GM12878 (cell line): ENCODE results near the gene GABRB1. TPM values are rescaled to one million over a fixed set of nuclear protein-coding genes. Genes with fewer than 3 reads are reported as not detected.

Experiments used
- ATAC-seq: fragments of 200-7000 bp; cut with Tn5 transposase; 3 replicates; pipeline ENCODE4 v1.9.1; 2020; ENCODE audit warnings: mild to moderate bottlenecking, moderate library complexity
- BruUV-seq: library from RNA; stranded (reverse); fragments of 400-500 nt; replicated peaks from 2 replicates; lab custom pipeline; 2021; lab: Mats Ljungman, UMichigan
- CTCF ChIA-PET: fragments of 300-600 bp; sonication (Branson Sonifier 250); formaldehyde crosslinking; extraction: SDS; loops from one replicate; lab custom pipeline; 2021; ENCODE audit warnings: inconsistent platforms; lab: Yijun Ruan, JAX
- POLR2A ChIA-PET: fragments of 350-600 bp; formaldehyde crosslinking; extraction: SDS; loops from one replicate; lab custom pipeline; 2021; ENCODE audit warnings: inconsistent platforms; lab: Charles Lee
- RAD21 ChIA-PET: fragments of 300-600 bp; sonication (Branson Sonifier 250); formaldehyde crosslinking; loops from one replicate; lab custom pipeline; 2023; ENCODE audit warnings: antibody characterized with exemption; ENCODE audit not compliant: unreplicated experiment; lab: Charles Lee
- SMC1A ChIA-PET: fragments of 300-600 bp; sonication (Branson Sonifier 250); formaldehyde crosslinking; loops from one replicate; lab custom pipeline; 2023; ENCODE audit not compliant: unreplicated experiment, uncharacterized antibody; lab: Charles Lee
- DNase-seq: peaks from one replicate; pipeline ENCODE4 v3.0.0-alpha.2; 2011; ENCODE audit warnings: low read depth, low spot score
- FAIRE-seq: peaks from 3 replicates; lab custom pipeline; 2011; peaks lifted over from hg19 to GRCh38; lab: Jason Lieb, UNC
- H2AFZ ChIP-seq: 2 replicates; pipeline ENCODE4 v1.6.0; 2011; ENCODE audit warnings: low read depth, low read length, control low read depth; ENCODE audit not compliant: control insufficient read depth
- H3K27ac ChIP-seq: 2 replicates; pipeline ENCODE4 v1.5.1; 2011; ENCODE audit warnings: control low read depth; ENCODE audit not compliant: control insufficient read depth, insufficient read depth
- H3K27me3 ChIP-seq, 2 experiments: replicated peaks in 1 of 2; 2 replicates each; pipeline versions ENCODE4 v1.6.0 to v1.6.1; 2011; ENCODE audit warnings: low read length in 1 of 2; ENCODE audit not compliant: control insufficient read depth in 2 of 2, insufficient read depth in 2 of 2
- H3K36me3 ChIP-seq, 2 experiments: 2 replicates each; pipeline ENCODE4 v1.5.1; 2011; ENCODE audit warnings: low read length in 1 of 2; ENCODE audit not compliant: control insufficient read depth in 2 of 2, insufficient read depth in 2 of 2
- H3K4me1 ChIP-seq: 2 replicates; pipeline ENCODE4 v1.6.1; 2011; ENCODE audit warnings: mild to moderate bottlenecking, low read length, moderate library complexity, mixed read lengths; ENCODE audit not compliant: control insufficient read depth, insufficient read depth
- H3K4me2 ChIP-seq: 2 replicates; pipeline ENCODE4 v1.6.0; 2011; ENCODE audit warnings: control low read depth; ENCODE audit not compliant: control insufficient read depth, insufficient read depth
- H3K4me3 ChIP-seq: fragments of 200-600 bp; sonication (generic); 2 replicates; pipeline ENCODE4 v1.5.1; 2016
- H3K79me2 ChIP-seq: 2 replicates; pipeline ENCODE4 v1.6.0; 2011; ENCODE audit warnings: low read length; ENCODE audit not compliant: control insufficient read depth, insufficient read depth
- H3K9ac ChIP-seq: 2 replicates; pipeline ENCODE4 v1.8.0; 2011; ENCODE audit warnings: low read length, control low read depth, mixed read lengths; ENCODE audit not compliant: control insufficient read depth, insufficient read depth
- H3K9me3 ChIP-seq: replicated peaks from 3 replicates; pipeline ENCODE4 v1.5.1; 2011; ENCODE audit warnings: mild to moderate bottlenecking, low read length; ENCODE audit not compliant: control insufficient read depth, insufficient read depth
- H4K20me1 ChIP-seq: 2 replicates; pipeline ENCODE4 v1.6.0; 2011; ENCODE audit not compliant: control insufficient read depth, insufficient read depth
- STAT1 ChIP-seq: fragments of 450-650 bp; conservative IDR thresholded peaks from 2 replicates; pipeline ENCODE4 v1.6.1; 2014; ENCODE audit warnings: antibody characterized with exemption, mild to moderate bottlenecking
- ZBTB40 ChIP-seq: fragments of 450-650 bp; IDR thresholded peaks from 2 replicates; pipeline ENCODE4 v1.6.1; 2016; ENCODE audit warnings: mild to moderate bottlenecking, moderate library complexity, borderline replicate concordance
- WGBS: methylation state at CpG from one replicate; pipeline ENCODE4 v1.1.6; 2016; ENCODE audit warnings: low lambda C conversion rate; ENCODE audit not compliant: insufficient replicate concordance, insufficient coverage; ENCODE audit errors: missing lambda C conversion rate; 5-methylcytosine and 5-hydroxymethylcytosine counted together
- in situ Hi-C: fragments of 300-500 bp; cut with MboI; formaldehyde crosslinking; loops from 9 replicates; pipeline ENCODE4 v1.14.3; 2018; ENCODE audit warnings: mixed read lengths
- intact Hi-C: fragments of 100-400 bp; cut with micrococcal nuclease; formaldehyde crosslinking; loops from one replicate; pipeline ENCODE4 v1.14.2; 2022; ENCODE audit not compliant: unreplicated experiment
- polyA plus RNA-seq, 11 experiments: library from polyadenylated mRNA; depleted of rRNA in 4 of 11; unstranded in 6 of 11; stranded (reverse) in 5 of 11; fragments of >200 nt; fragmentation: Nextera tagmentation in 4 of 11; fragmentation: Illumina TruSeq in 1 of 11; extraction: Ambion mirVana in 4 of 11; extraction: Trizol in 1 of 11; gene quantifications; 1 replicate in 1 of 11; 2 replicates in 10 of 11; pipeline versions ENCODE4 v1.2.1 to v1.2.3, GENCODE V29; 2011 to 2016; ENCODE audit warnings: inconsistent platforms in 2 of 11, missing spikeins in 2 of 11, low read depth in 1 of 11
- total RNA-seq, 4 experiments: library from RNA; depleted of rRNA in 3 of 4; stranded (reverse); fragments of >200 nt in 3 of 4; fragmentation: Illumina TruSeq in 1 of 4; extraction: Trizol in 1 of 4; gene quantifications; 2 replicates each; pipeline versions ENCODE4 v1.2.1 to v1.2.3, GENCODE V29; 2013 to 2021

Gene GABRB1
- total and polyA plus RNA-seq, 10 of the 15 experiments (the other 5 are each of a cell fraction or from before 2014, with no cell fraction given) = 0.13 to 0.92 TPM; not detected in 8

- TF ChIP-seq ZBTB40 = no peak
Observed at GRCh38 chr4:47045261-47045660, 13.9 kb downstream of the GABRB1 start (continued).

- POLR2A ChIA-PET = no interaction called here
Observed at GRCh38 chr4:47049347-47049746, 18.0 kb downstream of the GABRB1 start.

More at GRCh38 chr4:47049347-47049746, 18.0 kb downstream of the GABRB1 start:
- BruUV-seq = no TSS peak
- H4K20me1 ChIP-seq = no peaks in the 10 kb centered on the region
- no peak for ATAC-seq
- no peaks in the 10 kb centered on the region for H3K36me3 ChIP-seq
- H3K4me1 ChIP-seq = no peaks in the 10 kb centered on the region
- no peak overlapping the region for H3K4me3 ChIP-seq
- RAD21 ChIA-PET = interaction anchor here (1.3 kb wide), 1 partner anchor 16 kb away, joined by 4 read pairs; no protein-coding TSS in a partner anchor
- in situ Hi-C loops (no loop called here), intact Hi-C loops (no loop called here)
- CTCF ChIA-PET = interaction anchor here (0.8 to 1.6 kb wide), 3 partner anchors 42 to 173 kb away, joined by 3 to 5 read pairs (median 4); no protein-coding TSS in a partner anchor
- H3K9ac ChIP-seq = no peak overlapping the region
- H3K27me3 ChIP-seq = no peaks in the 10 kb centered on the region
- FAIRE-seq = no peak
- no peak overlapping the region for H3K27ac ChIP-seq
- H3K9me3 ChIP-seq = no peaks in the 10 kb centered on the region
- SMC1A ChIA-PET = interaction anchor here (0.9 to 2.6 kb wide), 3 partner anchors 8 to 115 kb away, joined by 3 to 8 read pairs (median 4); no protein-coding TSS in a partner anchor
- TF ChIP-seq STAT1 = no peak
- 26% methylated on average over 3 of the region's 3 CpGs for WGBS
- no peak overlapping the region for H3K4me2 ChIP-seq
- DNase-seq = no peak
- no peak overlapping the region for H2AFZ ChIP-seq
- no peaks in the 10 kb centered on the region for H3K79me2 ChIP-seq
